Heart left ventricle (tissue), 16 donors: ENCODE data around the gene RSPH6A. TPM values are rescaled to one million over a fixed set of nuclear protein-coding genes. Genes with fewer than 3 reads are reported as not detected.
A peak's percentile ranks its signal among the peaks of the same experiment; 100 is the strongest.

ENCODE experiments used
- ATAC-seq, 4 donors: fragments of 200-7000 bp; cut with Tn5 transposase; one replicate each; pipeline ENCODE4 v1.9.1; 2020 to 2022; ENCODE audit warnings: moderate library complexity in 4 of 4, mild to moderate bottlenecking in 3 of 4, moderate number of reproducible peaks in 1 of 4
- DNase-seq, 5 donors: peaks; one replicate each; pipeline ENCODE4 v3.0.0-alpha.2; 2020
- H3K27ac ChIP-seq, 12 donors: fragments of 200-600 bp; sonication (generic) in 4 of 12; one replicate each; pipeline versions ENCODE4 v1.5.0 to v1.8.0; 2016 to 2022; ENCODE audit warnings: mild to moderate bottlenecking in 2 of 12
- H3K27me3 ChIP-seq, 9 donors: fragments of 200-600 bp; sonication (generic) in 2 of 9; one replicate each; pipeline versions ENCODE4 v1.5.1 to v1.8.0; 2016 to 2022; ENCODE audit warnings: mild to moderate bottlenecking in 3 of 9
- H3K36me3 ChIP-seq, 9 donors: fragments of 200-600 bp; sonication (generic) in 2 of 9; one replicate each; pipeline versions ENCODE4 v1.5.0 to v1.8.0; 2018 to 2022; ENCODE audit warnings: mild to moderate bottlenecking in 2 of 9
- H3K4me1 ChIP-seq, 12 donors: fragments of 200-600 bp; sonication (generic) in 4 of 12; one replicate each; pipeline versions ENCODE4 v1.5.0 to v1.8.0; 2016 to 2022; ENCODE audit warnings: mild to moderate bottlenecking in 3 of 12
- H3K4me3 ChIP-seq, 12 donors: fragments of 200-600 bp; sonication (generic) in 4 of 12; one replicate each; pipeline versions ENCODE4 v1.5.0 to v1.8.0; 2017 to 2022; ENCODE audit warnings: mild to moderate bottlenecking in 9 of 12, moderate library complexity in 4 of 12
- H3K9me3 ChIP-seq, 12 donors: fragments of 200-600 bp; sonication (generic) in 4 of 12; one replicate each; pipeline versions ENCODE4 v1.5.0 to v1.8.0; 2016 to 2022; ENCODE audit warnings: mild to moderate bottlenecking in 1 of 12
- CTCF ChIP-seq, 12 donors: fragments of 200-600 bp; sonication (generic) in 4 of 12; IDR thresholded peaks; one replicate each; pipeline versions ENCODE4 v1.5.0 to v1.8.0; 2018 to 2022; ENCODE audit warnings: antibody characterized with exemption in 12 of 12, mild to moderate bottlenecking in 5 of 12
- POLR2A ChIP-seq, 2 donors: fragments of 450-650 bp; IDR thresholded peaks; one replicate each; pipeline ENCODE4 v1.6.1; 2017; ENCODE audit warnings: antibody characterized with exemption in 2 of 2, mild to moderate bottlenecking in 2 of 2, moderate library complexity in 2 of 2
- WGBS, 4 donors: extraction: QIAGEN DNeasy Blood & Tissue Kit in 2 of 4; methylation state at CpG; one replicate each; pipeline versions ENCODE4 v1.1.5 to v1.1.7; 2013 to 2018; 5-methylcytosine and 5-hydroxymethylcytosine counted together
- intact Hi-C, 10 donors: fragments of 100-400 bp; cut with DNase I; formaldehyde crosslinking; loops; one replicate each; pipeline versions ENCODE4 v1.11.1 to v1.14.2; 2022
- polyA plus RNA-seq, 2 donors: library from polyadenylated mRNA; stranded (reverse); fragments of 200-250 nt; gene quantifications; one replicate each; pipeline ENCODE4 v1.2.3, GENCODE V29; 2013
- total RNA-seq, 9 donors: library from RNA; depleted of rRNA in 2 of 9; stranded (reverse); fragments of >200 nt in 2 of 9; fragmentation: NEBNext Ultra II Directional in 3 of 9; extraction: Animal tissue kit (Norgen Biotek cat#: 25700) in 3 of 9; gene quantifications; one replicate each; pipeline versions ENCODE4 v1.1.0 to v1.2.4, GENCODE V29; 2016 to 2023
- donor health status: ischemic (EF 13 %, LVEDD 7.1; RV severe dilation, severe dysfunction).
- donor health status: healthy with polysubstance abuse.
- donor health status: DM: no; HTN: yes; CAD: no.
- donor health status: DM: no; HTN: no; CAD: no.
- donor health status: ischemic (EF 25% LVEDD 6.9; RV normal size, moderate dysfunction).
- donor health status: ischemic (EF 25% LVEDD 5.7; RV mildly dilated, moderate dysfunction).
- donor health status: healthy.
- donor health status: DM: yes; HTN: yes; CAD: no.
- donor health status: ischemic (EF 35%, LVEDD 5.7; RV mildly dilated, moderate dysfunction).
- donor health status: nonischemic (EF 11% LVEDD 7.7; RV severe dilation, severe dysfunction).
- donor health status: DM: yes; HTN: yes; CAD: no.
- donor health status: PGD.
- donor health status: ischemic (EF 29% LVEDD 5.4; RV normal size, mild dysfunction).
- donor health status: nonischemic (EF 23%, LVEDD 6.1; RV moderate dilation, normal function).

Gene RSPH6A
- total and polyA plus RNA-seq, 11 donors = not detected

DNA sequence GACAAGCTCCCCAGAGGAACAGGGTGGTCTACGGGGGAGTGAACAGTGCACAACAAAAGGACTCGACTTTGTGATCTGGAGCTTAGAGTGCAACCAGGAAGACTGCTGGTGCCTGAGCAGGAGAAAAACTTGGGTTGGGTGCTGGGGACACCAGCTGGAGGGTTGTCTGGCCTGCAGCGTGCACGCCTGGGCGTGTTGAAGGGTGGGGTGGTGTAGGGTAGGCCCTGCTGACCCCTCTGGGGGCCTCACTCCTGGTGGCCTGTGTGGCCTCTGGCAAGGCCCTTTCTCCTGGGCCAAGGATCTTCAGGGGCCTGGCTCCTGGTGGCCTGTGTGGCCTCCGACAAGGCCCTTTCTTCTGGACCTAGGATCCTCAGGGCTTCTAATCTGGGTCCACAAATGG lies 4.7 kb upstream of the RSPH6A start:
- ATAC-seq (no peak), DNase-seq (no peak)
- Histone ChIP-seq H3K4me3 (no peak overlapping the region), H3K27ac (no peak overlapping the region), H3K4me1 (peaks cover 0 to 34% (median 10%) of the 10 kb centered on the region in 12 donors), H3K9me3 (no peaks in the 10 kb centered on the region), H3K36me3 (peaks cover 0 to 48% (median 41%) of the 10 kb centered on the region in 9 donors), H3K27me3 (peaks cover 0 to 12% (median 0%) of the 10 kb centered on the region in 9 donors)
- intact Hi-C loops = loop anchor here in 3 of 10 donors (5.0 kb wide), 1 partner anchor 63 kb away; no protein-coding TSS in a partner anchor
- 84 to 88% (median 86%) methylated on average over 6 of the region's 6 CpGs for WGBS, 4 donors
- TF ChIP-seq CTCF (IDR thresholded peaks at IDR 0.05) (no peak), POLR2A (IDR thresholded peaks at IDR 0.05) (no peak)

DNA sequence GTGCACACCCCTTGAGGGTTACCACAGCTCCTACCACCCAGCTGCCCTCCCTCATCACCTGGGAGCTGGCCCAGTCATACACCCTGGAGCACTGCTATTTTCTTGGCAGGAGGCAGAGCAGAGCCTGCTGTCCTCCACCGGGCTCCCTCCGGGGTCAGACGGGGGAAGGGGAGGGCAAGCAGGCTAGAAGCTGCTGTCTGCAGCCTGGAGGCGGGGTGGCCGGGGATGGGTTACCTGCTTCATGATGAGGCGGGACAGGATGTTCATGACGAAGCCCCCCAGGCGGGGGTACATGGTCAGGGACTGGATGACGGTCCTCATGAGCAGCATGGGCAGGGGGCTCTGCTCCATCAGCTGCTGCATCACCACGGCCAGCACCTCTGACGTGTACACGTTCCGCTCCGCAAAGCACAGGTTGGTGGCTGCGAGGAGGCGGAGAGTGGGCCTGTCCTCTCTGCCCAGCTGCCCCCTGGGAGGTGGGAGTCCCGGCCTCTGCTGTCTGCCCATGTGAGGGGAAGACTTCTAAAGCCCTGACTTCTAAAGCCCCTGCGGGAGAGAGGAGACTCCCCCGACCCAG lies 2.7 kb upstream of the RSPH6A start:
- Histone ChIP-seq H3K9me3 (no peaks in the 10 kb centered on the region), H3K27me3 (peaks cover 0 to 17% (median 0%) of the 10 kb centered on the region in 9 donors), H3K4me3 (no peak overlapping the region), H3K36me3 (peaks cover 0 to 29% (median 24%) of the 10 kb centered on the region in 9 donors), H3K27ac (no peak overlapping the region), H3K4me1 (peaks cover 0 to 33% (median 13%) of the 10 kb centered on the region in 12 donors)
- no peak for TF ChIP-seq CTCF (IDR thresholded peaks at IDR 0.05)
- TF ChIP-seq POLR2A (IDR thresholded peaks at IDR 0.05) = no peak
- DNase-seq (no peak), ATAC-seq (peak in 2 of 4 donors; percentile 5 to 11)
- intact Hi-C loops = loop anchor here in 3 of 10 donors (5.0 kb wide), 1 partner anchor 64 kb away; no protein-coding TSS in a partner anchor
- WGBS, 4 donors = 69 to 82% (median 79%) methylated on average over 5 to 19 of the region's 19 CpGs

- peak; percentile 93 to 99 (median 98) for TF ChIP-seq CTCF (IDR thresholded peaks at IDR 0.05)
- no peak for TF ChIP-seq POLR2A (IDR thresholded peaks at IDR 0.05)
- H3K27me3 ChIP-seq = peaks cover 0 to 17% (median 0%) of the 10 kb centered on the region in 9 donors
- intact Hi-C loops = loop anchor here in 3 of 10 donors (5.0 kb wide), 1 partner anchor 65 kb away; no protein-coding TSS in a partner anchor
- peaks cover 0 to 22% (median 17%) of the 10 kb centered on the region in 9 donors for H3K36me3 ChIP-seq
- peak; percentile 83 to 90 (median 85) for ATAC-seq
- H3K27ac ChIP-seq = no peak overlapping the region
- 20 to 25% (median 23%) methylated on average over 18 to 24 of the region's 24 CpGs for WGBS, 4 donors
- DNase-seq = peak; percentile 89 to 96 (median 94)
- no peaks in the 10 kb centered on the region for H3K9me3 ChIP-seq
- peaks cover 0 to 33% (median 13%) of the 10 kb centered on the region in 12 donors for H3K4me1 ChIP-seq
- no peak overlapping the region for H3K4me3 ChIP-seq
These were observed 2.1 kb upstream of the RSPH6A start for GRCh38 chr19:45817010-45817724.
